D341Med (cell line): ENCODE results near the gene SUPT20HL1.
"Not testable (repeated sequence)": the region's sequence is repeated elsewhere in the genome, so short reads cannot be mapped to it uniquely, and the experiment has no call there.

Source experiments
- DNase-seq: peaks from one replicate; pipeline ENCODE4 v3.0.0; 2012; ENCODE audit warnings: low spot score

SUPT20HL1 gene

GRCh38 chrX:24360272-24360671 lies at the start of gene SUPT20HL1:
Gene SUPT20HL1 (plus strand): TSS chrX:24360639. CDS start chrX:24362761, 2,122 bp downstream.
- no peak for DNase-seq

GRCh38 chrX:24310916-24311315 lies 49.5 kb upstream of the SUPT20HL1 start:
- not testable (repeated sequence) for DNase-seq

GRCh38 chrX:24311507-24312248 lies 48.8 kb upstream of the SUPT20HL1 start:
- DNase-seq = not testable (repeated sequence)

- DNase-seq = not testable (repeated sequence)
Observed at GRCh38 chrX:24312249-24312607, 48.2 kb upstream of the SUPT20HL1 start.

GRCh38 chrX:24314019-24314635 lies 46.3 kb upstream of the SUPT20HL1 start, which contains the start of gene SUPT20HL2:
Gene SUPT20HL2 (minus strand): TSS chrX:24314069. CDS start chrX:24313315, 754 bp downstream.
- DNase-seq = no peak

- DNase-seq = peak; percentile 57
Observed at GRCh38 chrX:24316111-24316510, 44.3 kb upstream of the SUPT20HL1 start.

GRCh38 chrX:24317567-24317966 lies 42.9 kb upstream of the SUPT20HL1 start:
- DNase-seq = no peak

GRCh38 chrX:24321741-24322395 lies 38.6 kb upstream of the SUPT20HL1 start:
- no peak for DNase-seq

GRCh38 chrX:24325231-24325630 lies 35.2 kb upstream of the SUPT20HL1 start:
- DNase-seq = no peak

- no peak for DNase-seq
Observed at GRCh38 chrX:24332878-24333277, 27.6 kb upstream of the SUPT20HL1 start.

- DNase-seq = no peak
Observed at GRCh38 chrX:24333371-24333770, 27.1 kb upstream of the SUPT20HL1 start.

GRCh38 chrX:24334461-24334860 lies 26.0 kb upstream of the SUPT20HL1 start:
- no peak for DNase-seq

- no peak for DNase-seq
Observed at GRCh38 chrX:24335871-24336270, 24.6 kb upstream of the SUPT20HL1 start.

GRCh38 chrX:24339911-24340310 lies 20.5 kb upstream of the SUPT20HL1 start:
- no peak for DNase-seq

GRCh38 chrX:24340501-24340900 lies 19.9 kb upstream of the SUPT20HL1 start:
- DNase-seq = no peak

- DNase-seq = no peak
Observed at GRCh38 chrX:24341795-24342194, 18.6 kb upstream of the SUPT20HL1 start.

- DNase-seq = no peak
Observed at GRCh38 chrX:24343719-24344118, 16.7 kb upstream of the SUPT20HL1 start.

- peak; percentile 35 for DNase-seq
Observed at GRCh38 chrX:24347881-24348280, 12.6 kb upstream of the SUPT20HL1 start.

- no peak for DNase-seq
Observed at GRCh38 chrX:24350217-24350616, 10.2 kb upstream of the SUPT20HL1 start.

- no peak for DNase-seq
Observed at GRCh38 chrX:24355095-24355494, 5.3 kb upstream of the SUPT20HL1 start.

- DNase-seq = no peak
Observed at GRCh38 chrX:24357106-24357505, 3.3 kb upstream of the SUPT20HL1 start.

- not testable (repeated sequence) for DNase-seq
Observed at GRCh38 chrX:24362089-24362745, 1.8 kb downstream of the SUPT20HL1 start.
